ENCODE measurements around the gene DST. TPM values are rescaled to one million over a fixed set of nuclear protein-coding genes. Genes with fewer than 3 reads are reported as not detected.

Gene DST
- total and polyA plus RNA-seq, 8 donors: 42.4 to 149 (median 72.4) TPM

GRCh38 chr6:56640374-56640773, 2.3 kb downstream of the DST start:
- H3K36me3 ChIP-seq: peaks cover 0 to 4% (median 0%) of the 10 kb centered on the region in 3 donors
- intact Hi-C loops (cut with DNase I): loop anchor here in 1 of 3 donors (5.0 kb wide), 2 partner anchors 57 to 202 kb away; no protein-coding TSS in a partner anchor
- H3K4me3 ChIP-seq: no peak overlapping the region
- no peaks in the 10 kb centered on the region for H3K4me1 ChIP-seq
- no peak for FAIRE-seq
- H3K9me3 ChIP-seq: no peaks in the 10 kb centered on the region
- no peak for ATAC-seq
- H3K27me3 ChIP-seq: no peaks in the 10 kb centered on the region
- WGBS, 2 donors: 81 to 92% methylated on average over 4 of the region's 4 CpGs
- TF ChIP-seq CTCF (IDR thresholded peaks at IDR 0.05): no peak
- DNase-seq: no peak
- H3K27ac ChIP-seq: no peak overlapping the region

- no peak for TF ChIP-seq CTCF (IDR thresholded peaks at IDR 0.05)
Observed at GRCh38 chr6:56638760-56639159, 3.9 kb downstream of the DST start.

GRCh38 chr6:56637640-56638039, 5.0 kb downstream of the DST start:
- no peaks in the 10 kb centered on the region for H3K9me3 ChIP-seq
- no peaks in the 10 kb centered on the region for H3K27me3 ChIP-seq
- no peak overlapping the region for H3K27ac ChIP-seq
- H3K4me3 ChIP-seq: no peak overlapping the region
- DNase-seq (no peak), FAIRE-seq (peak; percentile 90), ATAC-seq (peak in 3 of 4 donors; percentile 75 to 79 (median 76))
- TF ChIP-seq CTCF (IDR thresholded peaks at IDR 0.05): peak in 3 of 4 donors; percentile 33 to 51 (median 43)
- no peaks in the 10 kb centered on the region for H3K36me3 ChIP-seq
- 0 to 1% methylated on average over 2 of the region's 2 CpGs for WGBS, 2 donors
- intact Hi-C loops (cut with DNase I): loop anchor here in 2 of 3 donors (10.0 kb wide), 2 partner anchors 117 to 127 kb away; no protein-coding TSS in a partner anchor
- no peaks in the 10 kb centered on the region for H3K4me1 ChIP-seq

More at GRCh38 chr6:56638760-56639159, 3.9 kb downstream of the DST start:
- Histone ChIP-seq H3K9me3 (no peaks in the 10 kb centered on the region), H3K27ac (no peak overlapping the region), H3K4me1 (no peaks in the 10 kb centered on the region), H3K27me3 (no peaks in the 10 kb centered on the region), H3K4me3 (no peak overlapping the region), H3K36me3 (no peaks in the 10 kb centered on the region)
- DNase-seq (no peak), ATAC-seq (no peak), FAIRE-seq (no peak)
- intact Hi-C loops (cut with DNase I): loop anchor here in 2 of 3 donors (10.0 kb wide), 2 partner anchors 116 to 126 kb away; no protein-coding TSS in a partner anchor

GRCh38 chr6:56628105-56628504, 14.6 kb downstream of the DST start:
- Histone ChIP-seq H3K9me3 (no peaks in the 10 kb centered on the region), H3K27ac (no peak overlapping the region), H3K36me3 (no peaks in the 10 kb centered on the region), H3K4me3 (no peak overlapping the region), H3K27me3 (no peaks in the 10 kb centered on the region), H3K4me1 (peaks cover 0 to 9% (median 0%) of the 10 kb centered on the region in 3 donors)
- DNase-seq: no peak
- no peak for FAIRE-seq
- WGBS, 2 donors: 83 to 85% methylated on average over 5 of the region's 5 CpGs
- ATAC-seq: no peak
- intact Hi-C loops (cut with DNase I): no loop called here
- no peak for TF ChIP-seq CTCF (IDR thresholded peaks at IDR 0.05)

GRCh38 chr6:56625356-56625755, 17.3 kb downstream of the DST start:
- Histone ChIP-seq H3K36me3 (no peaks in the 10 kb centered on the region), H3K4me3 (no peak overlapping the region), H3K9me3 (no peaks in the 10 kb centered on the region), H3K27me3 (no peaks in the 10 kb centered on the region), H3K27ac (no peak overlapping the region), H3K4me1 (peaks cover 0 to 9% (median 0%) of the 10 kb centered on the region in 3 donors)
- intact Hi-C loops (cut with DNase I): no loop called here
- DNase-seq (no peak), ATAC-seq (no peak), FAIRE-seq (no peak)
- 82 to 91% methylated on average over 6 of the region's 6 CpGs for WGBS, 2 donors
- no peak for TF ChIP-seq CTCF (IDR thresholded peaks at IDR 0.05)
